Measurements from ENCODE around the gene SLC24A5. TPM values are rescaled to one million over a fixed set of nuclear protein-coding genes. Genes with fewer than 3 reads are reported as not detected.

SLC24A5 gene
- total RNA-seq, 2 donors from 2014 or later, result not detected

- WGBS, 2 experiments (ENCODE audit: insufficient coverage in 1 of 2, insufficient read length in 1 of 2), result 90 to 100% methylated on average over 1 to 3 of the region's 3 CpGs
- Histone ChIP-seq H3K27me3 (ENCODE audit: control insufficient read depth, insufficient read depth, low read length, poor library complexity, severe bottlenecking) (no peaks in the 10 kb centered on the region), H3K9me3 (ENCODE audit: control insufficient read depth, low read length) (peaks cover 17% of the 10 kb centered on the region), H3K36me3 (ENCODE audit: control insufficient read depth, insufficient read depth, low read length) (no peaks in the 10 kb centered on the region), H3K4me3 (ENCODE audit: low read length) (no peak overlapping the region), H3K9ac (ENCODE audit: extremely low read depth, low read length, poor library complexity, severe bottlenecking) (no peak overlapping the region), H3K4me1 (ENCODE audit: control insufficient read depth, insufficient read depth, low read length) (no peaks in the 10 kb centered on the region), H3K27ac (ENCODE audit: low read depth, low read length) (no peak overlapping the region)
- H3K27me3 Mint-ChIP-seq (ENCODE audit: insufficient read depth), result no peaks in the 10 kb centered on the region
- H3K4me1 Mint-ChIP-seq, result no peaks in the 10 kb centered on the region
- no peaks in the 10 kb centered on the region for H3K36me3 Mint-ChIP-seq (ENCODE audit: low read depth)
- no peak for DNase-seq
- H3K9me3 Mint-ChIP-seq, result peaks cover 16% of the 10 kb centered on the region
- no peak overlapping the region for H3K27ac Mint-ChIP-seq
- TF ChIP-seq CTCF (conservative IDR thresholded peaks at IDR 0.05), result no peak
- H3K4me3 Mint-ChIP-seq, result no peak overlapping the region
These were observed 30.1 kb upstream of the SLC24A5 start for GRCh38 chr15:48090666-48091065.

- Histone ChIP-seq H3K9ac (ENCODE audit: extremely low read depth, low read length, poor library complexity, severe bottlenecking) (no peak overlapping the region), H3K27ac (ENCODE audit: low read depth, low read length) (no peak overlapping the region), H3K27me3 (ENCODE audit: control insufficient read depth, insufficient read depth, low read length, poor library complexity, severe bottlenecking) (no peaks in the 10 kb centered on the region), H3K9me3 (ENCODE audit: control insufficient read depth, low read length) (peaks cover 17% of the 10 kb centered on the region), H3K4me1 (ENCODE audit: control insufficient read depth, insufficient read depth, low read length) (no peaks in the 10 kb centered on the region), H3K36me3 (ENCODE audit: control insufficient read depth, insufficient read depth, low read length) (no peaks in the 10 kb centered on the region), H3K4me3 (ENCODE audit: low read length) (no peak overlapping the region)
- Mint-ChIP-seq H3K4me3 (no peak overlapping the region), H3K9me3 (peaks cover 16% of the 10 kb centered on the region), H3K27me3 (ENCODE audit: insufficient read depth) (no peaks in the 10 kb centered on the region), H3K36me3 (ENCODE audit: low read depth) (no peaks in the 10 kb centered on the region), H3K27ac (no peak overlapping the region), H3K4me1 (no peaks in the 10 kb centered on the region)
- TF ChIP-seq CTCF (conservative IDR thresholded peaks at IDR 0.05), result no peak
- WGBS, 2 experiments (ENCODE audit: insufficient coverage in 1 of 2, insufficient read length in 1 of 2), result 93% methylated on average over 2 to 4 of the region's 4 CpGs
- no peak for DNase-seq
These were observed 29.3 kb upstream of the SLC24A5 start for GRCh38 chr15:48091522-48091921.

- H3K4me3 ChIP-seq (ENCODE audit: low read length), result no peak overlapping the region
- H3K9me3 ChIP-seq (ENCODE audit: control insufficient read depth, low read length), result no peaks in the 10 kb centered on the region
- no peak for DNase-seq
- H3K27me3 ChIP-seq (ENCODE audit: control insufficient read depth, insufficient read depth, low read length, poor library complexity, severe bottlenecking), result no peaks in the 10 kb centered on the region
- Mint-ChIP-seq H3K27me3 (ENCODE audit: insufficient read depth) (no peaks in the 10 kb centered on the region), H3K36me3 (ENCODE audit: low read depth) (no peaks in the 10 kb centered on the region), H3K9me3 (no peaks in the 10 kb centered on the region), H3K4me3 (no peak overlapping the region), H3K27ac (no peak overlapping the region), H3K4me1 (no peaks in the 10 kb centered on the region)
- H3K36me3 ChIP-seq (ENCODE audit: control insufficient read depth, insufficient read depth, low read length), result no peaks in the 10 kb centered on the region
- no peaks in the 10 kb centered on the region for H3K4me1 ChIP-seq (ENCODE audit: control insufficient read depth, insufficient read depth, low read length)
- no peak overlapping the region for H3K27ac ChIP-seq (ENCODE audit: low read depth, low read length)
- no peak for TF ChIP-seq CTCF (conservative IDR thresholded peaks at IDR 0.05)
- WGBS, 2 experiments (ENCODE audit: insufficient coverage in 1 of 2, insufficient read length in 1 of 2), result 91 to 100% methylated on average over 2 to 3 of the region's 4 CpGs
- no peak overlapping the region for H3K9ac ChIP-seq (ENCODE audit: extremely low read depth, low read length, poor library complexity, severe bottlenecking)
These were observed 24.4 kb upstream of the SLC24A5 start for GRCh38 chr15:48096355-48096786.
